SK-N-SH treated with all-trans-retinoic acid at 6 μM for 48 hours (cell line): ENCODE measurements around the gene SMARCAD1.

ENCODE experiments used
- ARNTL ChIP-seq: fragments of 450-650 bp; formaldehyde crosslinking; IDR thresholded peaks from 2 replicates; pipeline ENCODE4 v1.5.0; 2020; ENCODE audit warnings: low read depth, mild to moderate bottlenecking, moderate library complexity, borderline replicate concordance
- ZNF565 ChIP-seq: fragments of 450-650 bp; formaldehyde crosslinking; conservative IDR thresholded peaks from 2 replicates; pipeline ENCODE4 v1.5.0; 2020; ENCODE audit warnings: low read depth, mild to moderate bottlenecking, moderate library complexity
- TF ChIP-seq, protein P1 (sequence below): fragments of 250-450 bp; sonication (Bioruptor Pico); IDR thresholded peaks from 2 replicates; pipeline ENCODE4 v1.8.0; 2021; ENCODE audit warnings: low read depth, mild to moderate bottlenecking, moderate library complexity, borderline replicate concordance
- TF ChIP-seq, protein P2 (sequence below): fragments of 250-450 bp; sonication (Bioruptor Pico); IDR thresholded peaks from 2 replicates; pipeline ENCODE4 v1.8.0; 2020; ENCODE audit warnings: mild to moderate bottlenecking, moderate library complexity, borderline replicate concordance
- TF ChIP-seq, protein P3 (sequence below): fragments of 250-450 bp; sonication (Bioruptor Pico); IDR thresholded peaks from 2 replicates; pipeline ENCODE4 v1.5.1; 2020; ENCODE audit warnings: low read depth, mild to moderate bottlenecking, moderate library complexity

DNA sequence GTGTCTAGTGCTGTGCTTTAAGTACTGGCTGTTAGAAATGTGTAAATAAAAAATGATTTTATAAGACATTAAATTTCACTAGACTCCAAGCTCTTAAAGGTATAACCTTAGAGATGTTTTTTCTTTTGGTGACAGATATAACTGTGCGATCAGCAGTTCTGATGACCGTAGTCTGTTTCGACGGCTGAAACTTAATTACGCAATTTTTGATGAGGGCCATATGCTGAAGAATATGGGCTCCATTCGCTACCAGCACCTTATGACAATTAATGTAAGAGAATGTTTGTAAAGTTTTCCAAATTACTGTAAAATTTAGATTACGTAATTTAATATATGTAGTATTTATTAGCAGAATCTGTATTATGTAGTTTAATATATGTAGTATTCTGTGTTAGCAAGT is 68.5 kb downstream of the SMARCAD1 start:
- TF ChIP-seq, protein P1, sequence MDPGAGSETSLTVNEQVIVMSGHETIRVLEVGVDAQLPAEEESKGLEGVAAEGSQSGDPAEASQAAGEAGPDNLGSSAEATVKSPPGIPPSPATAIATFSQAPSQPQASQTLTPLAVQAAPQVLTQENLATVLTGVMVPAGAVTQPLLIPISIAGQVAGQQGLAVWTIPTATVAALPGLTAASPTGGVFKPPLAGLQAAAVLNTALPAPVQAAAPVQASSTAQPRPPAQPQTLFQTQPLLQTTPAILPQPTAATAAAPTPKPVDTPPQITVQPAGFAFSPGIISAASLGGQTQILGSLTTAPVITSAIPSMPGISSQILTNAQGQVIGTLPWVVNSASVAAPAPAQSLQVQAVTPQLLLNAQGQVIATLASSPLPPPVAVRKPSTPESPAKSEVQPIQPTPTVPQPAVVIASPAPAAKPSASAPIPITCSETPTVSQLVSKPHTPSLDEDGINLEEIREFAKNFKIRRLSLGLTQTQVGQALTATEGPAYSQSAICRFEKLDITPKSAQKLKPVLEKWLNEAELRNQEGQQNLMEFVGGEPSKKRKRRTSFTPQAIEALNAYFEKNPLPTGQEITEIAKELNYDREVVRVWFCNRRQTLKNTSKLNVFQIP (CRISPR knock-in tag), result no peak
- TF ChIP-seq, protein P2, sequence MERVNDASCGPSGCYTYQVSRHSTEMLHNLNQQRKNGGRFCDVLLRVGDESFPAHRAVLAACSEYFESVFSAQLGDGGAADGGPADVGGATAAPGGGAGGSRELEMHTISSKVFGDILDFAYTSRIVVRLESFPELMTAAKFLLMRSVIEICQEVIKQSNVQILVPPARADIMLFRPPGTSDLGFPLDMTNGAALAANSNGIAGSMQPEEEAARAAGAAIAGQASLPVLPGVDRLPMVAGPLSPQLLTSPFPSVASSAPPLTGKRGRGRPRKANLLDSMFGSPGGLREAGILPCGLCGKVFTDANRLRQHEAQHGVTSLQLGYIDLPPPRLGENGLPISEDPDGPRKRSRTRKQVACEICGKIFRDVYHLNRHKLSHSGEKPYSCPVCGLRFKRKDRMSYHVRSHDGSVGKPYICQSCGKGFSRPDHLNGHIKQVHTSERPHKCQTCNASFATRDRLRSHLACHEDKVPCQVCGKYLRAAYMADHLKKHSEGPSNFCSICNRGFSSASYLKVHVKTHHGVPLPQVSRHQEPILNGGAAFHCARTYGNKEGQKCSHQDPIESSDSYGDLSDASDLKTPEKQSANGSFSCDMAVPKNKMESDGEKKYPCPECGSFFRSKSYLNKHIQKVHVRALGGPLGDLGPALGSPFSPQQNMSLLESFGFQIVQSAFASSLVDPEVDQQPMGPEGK (CRISPR knock-in tag), result no peak
- TF ChIP-seq ARNTL (CRISPR knock-in tag), result no peak
- no peak for TF ChIP-seq ZNF565 (CRISPR knock-in tag)
- TF ChIP-seq, protein P3, sequence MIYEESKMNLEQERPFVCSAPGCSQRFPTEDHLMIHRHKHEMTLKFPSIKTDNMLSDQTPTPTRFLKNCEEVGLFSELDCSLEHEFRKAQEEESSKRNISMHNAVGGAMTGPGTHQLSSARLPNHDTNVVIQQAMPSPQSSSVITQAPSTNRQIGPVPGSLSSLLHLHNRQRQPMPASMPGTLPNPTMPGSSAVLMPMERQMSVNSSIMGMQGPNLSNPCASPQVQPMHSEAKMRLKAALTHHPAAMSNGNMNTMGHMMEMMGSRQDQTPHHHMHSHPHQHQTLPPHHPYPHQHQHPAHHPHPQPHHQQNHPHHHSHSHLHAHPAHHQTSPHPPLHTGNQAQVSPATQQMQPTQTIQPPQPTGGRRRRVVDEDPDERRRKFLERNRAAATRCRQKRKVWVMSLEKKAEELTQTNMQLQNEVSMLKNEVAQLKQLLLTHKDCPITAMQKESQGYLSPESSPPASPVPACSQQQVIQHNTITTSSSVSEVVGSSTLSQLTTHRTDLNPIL (CRISPR knock-in tag), result no peak
